Stimulated activated CD8-positive, alpha-beta memory T cell treated with anti-CD3 and anti-CD28 coated beads, Interleukin-15, amount 100 ng/mL, for 1 hour (primary cell): Measurements from ENCODE around the gene VWA3B.
"Not testable (repeated sequence)": the region's sequence is repeated elsewhere in the genome, so short reads cannot be mapped to it uniquely, and the experiment has no call there.

Source experiments
- DNase-seq: peaks from one replicate; pipeline ENCODE4 v3.0.0-alpha.2; 2020; ENCODE audit warnings: low read depth

VWA3B gene

DNA sequence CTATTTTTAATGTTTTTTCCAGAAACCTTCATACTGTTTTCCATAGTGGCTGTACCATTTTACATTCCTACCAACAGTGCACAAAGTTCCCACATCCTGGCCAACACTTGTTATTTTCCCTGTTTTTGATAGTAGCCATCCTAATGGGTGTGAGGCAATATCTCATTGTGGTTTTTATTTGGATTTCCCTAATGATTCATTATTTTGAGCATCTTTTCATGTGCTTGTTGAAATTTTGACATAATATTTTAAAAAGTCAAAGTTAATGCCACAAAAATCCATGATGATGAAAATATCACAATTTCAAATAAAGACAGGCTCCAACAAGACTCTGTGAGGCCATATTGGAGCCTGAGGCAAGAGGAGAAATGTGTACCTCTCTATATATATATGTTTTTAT, 50.2 kb downstream of the VWA3B start:
- no peak for DNase-seq

DNA sequence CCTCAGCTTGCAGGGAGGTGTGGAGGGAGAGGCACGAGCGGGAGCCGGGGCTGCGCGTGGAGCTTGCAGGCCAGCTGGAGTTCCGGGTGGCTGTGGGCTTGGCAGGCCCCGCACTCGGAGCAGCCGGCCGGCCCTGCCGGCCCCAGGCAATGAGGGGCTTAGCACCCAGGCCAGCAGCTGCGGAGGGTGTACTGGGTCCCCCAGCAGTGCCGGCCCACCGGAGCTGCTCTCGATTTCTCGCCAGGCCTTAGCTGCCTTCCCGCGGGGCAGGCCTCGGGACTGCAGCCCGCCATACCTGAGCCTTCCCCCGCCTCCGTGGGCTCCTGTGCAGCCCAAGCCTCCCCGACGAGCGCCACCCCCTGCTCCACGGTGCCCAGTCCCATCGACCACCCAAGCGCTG, 52.0 kb downstream of the VWA3B start:
- not testable (repeated sequence) for DNase-seq

DNA sequence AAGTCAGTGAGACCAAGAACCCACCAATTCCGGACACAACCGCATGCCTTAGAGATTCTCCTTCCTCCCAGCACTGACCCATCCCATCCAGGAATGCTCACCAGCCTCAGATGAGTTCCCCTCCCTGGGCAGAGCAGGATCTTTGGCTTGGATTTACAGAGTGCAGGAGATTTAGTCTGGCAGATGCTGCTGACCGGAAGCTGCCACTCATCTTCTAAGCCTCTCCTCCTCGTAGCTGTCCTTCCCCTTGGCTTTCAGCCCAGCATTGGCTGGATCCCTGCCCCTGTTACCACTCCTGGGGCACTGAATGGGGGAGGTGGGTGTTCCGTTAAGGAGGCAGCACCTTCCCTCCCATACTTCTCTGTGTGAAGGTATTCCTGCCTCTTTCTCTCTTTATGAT, 53.2 kb downstream of the VWA3B start:
- no peak for DNase-seq

DNA sequence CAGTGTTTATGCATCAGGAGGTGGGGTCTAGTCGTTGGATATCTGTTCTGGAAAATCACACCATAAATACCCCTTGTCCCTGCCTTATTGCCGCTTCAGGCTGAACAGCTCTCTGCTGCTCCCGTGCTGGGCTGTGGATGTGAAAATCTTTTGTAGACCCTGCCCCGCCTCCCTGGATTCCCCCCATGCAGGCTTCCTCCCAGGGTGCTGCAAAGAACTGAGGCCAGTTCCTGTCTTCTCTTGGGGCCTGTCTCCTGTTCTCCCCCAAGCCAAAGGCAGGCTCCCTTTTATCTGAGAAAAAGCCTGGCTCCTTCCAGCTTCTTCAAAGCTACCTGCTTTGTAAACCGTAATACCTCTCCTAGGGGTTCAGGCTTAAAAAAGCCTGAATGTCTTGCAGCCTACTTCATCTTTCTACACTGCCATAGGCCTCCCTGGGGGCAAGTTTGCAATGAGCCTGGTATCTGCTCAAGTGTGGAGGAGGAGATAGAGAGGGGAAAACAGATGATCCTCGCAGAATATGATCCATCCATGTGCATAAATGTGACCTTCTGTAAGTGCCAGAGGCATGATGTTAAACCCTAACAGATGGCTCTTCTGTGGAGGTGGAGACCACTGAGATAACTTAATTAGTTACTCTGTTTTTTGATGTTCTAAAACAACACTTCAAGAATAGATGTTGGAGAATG, 55.3 kb downstream of the VWA3B start:
- DNase-seq = no peak

GRCh38 chr2:98145070-98145469, 58.1 kb downstream of the VWA3B start:
- no peak for DNase-seq

- not testable (repeated sequence) for DNase-seq
These were observed 60.9 kb downstream of the VWA3B start for GRCh38 chr2:98147900-98148299.

DNA sequence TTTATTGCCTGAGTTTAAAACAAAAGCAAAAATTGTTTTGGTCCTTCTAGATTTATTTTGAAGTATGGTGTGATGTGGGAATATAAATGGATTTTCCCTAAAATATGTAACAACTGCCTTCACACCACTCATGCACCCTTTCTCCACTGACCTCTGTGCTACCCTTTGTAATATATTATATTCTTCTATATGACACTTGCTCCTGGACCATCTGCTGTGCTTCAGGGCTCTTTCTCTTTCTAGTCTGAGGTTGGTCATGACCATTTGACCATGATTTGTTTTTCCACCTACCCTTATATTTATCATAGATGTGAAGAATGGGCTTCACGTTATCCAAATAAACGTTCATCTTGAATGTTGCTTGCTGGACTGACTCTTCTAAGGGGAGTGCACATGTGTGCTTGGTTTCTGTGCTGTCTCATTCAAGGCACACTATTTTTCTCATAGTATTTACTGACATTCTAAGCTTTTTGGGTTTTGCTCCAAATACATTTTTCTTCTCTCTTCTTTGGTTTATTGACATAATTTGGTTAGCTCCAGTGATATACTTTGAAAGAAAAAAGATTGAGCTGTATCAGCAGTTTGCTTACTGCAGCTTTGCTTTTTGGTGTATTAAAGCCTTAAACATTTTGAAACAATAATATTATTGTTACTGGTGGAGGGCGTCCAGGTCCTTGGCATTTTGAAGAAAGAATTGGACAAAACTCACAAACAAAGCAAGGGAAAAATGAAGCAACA, 61.8 kb downstream of the VWA3B start:
- DNase-seq = no peak

GRCh38 chr2:98149333-98149697, 62.3 kb downstream of the VWA3B start:
- no peak for DNase-seq

DNA sequence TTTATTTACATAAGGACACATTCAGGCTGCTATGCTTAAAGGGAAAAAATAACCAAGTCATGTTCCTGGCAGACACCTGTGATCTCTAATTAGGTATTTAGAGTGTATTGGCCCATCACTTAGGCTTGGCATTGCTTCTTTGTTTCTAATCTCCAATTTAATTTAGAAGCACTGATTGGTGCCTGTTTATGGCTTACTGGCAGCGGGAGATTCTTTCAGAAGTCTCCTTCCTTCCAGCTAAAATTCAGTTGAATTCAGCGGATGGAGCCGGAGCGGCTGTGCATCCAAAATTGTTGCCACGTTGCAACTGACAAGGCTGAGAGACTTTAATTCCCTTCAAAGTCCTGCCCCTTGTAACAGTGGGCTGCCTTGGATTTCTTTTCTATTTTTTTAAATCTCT, 66.5 kb downstream of the VWA3B start:
- no peak for DNase-seq

GRCh38 chr2:98155291-98155690, 68.3 kb downstream of the VWA3B start:
- DNase-seq = no peak

DNA sequence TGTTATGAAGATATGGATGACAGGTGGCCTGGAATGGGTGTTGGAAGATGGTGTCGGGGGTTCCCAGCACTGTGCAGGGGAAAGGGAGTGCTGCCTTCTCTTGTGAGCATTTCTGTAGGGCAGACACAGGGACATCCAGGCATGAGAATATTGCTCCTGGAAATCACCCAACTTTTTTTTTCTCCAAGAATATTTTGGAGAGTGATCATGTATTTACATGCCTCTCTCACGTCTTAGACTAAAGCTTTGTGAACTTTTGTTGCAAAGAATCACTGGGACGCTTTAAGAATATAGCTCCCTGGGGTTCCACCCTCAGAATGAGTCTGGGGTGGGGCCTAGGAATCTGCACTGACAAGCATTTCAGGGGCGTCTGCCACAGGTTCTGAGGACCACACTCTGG, 68.7 kb downstream of the VWA3B start:
- DNase-seq = no peak

DNA sequence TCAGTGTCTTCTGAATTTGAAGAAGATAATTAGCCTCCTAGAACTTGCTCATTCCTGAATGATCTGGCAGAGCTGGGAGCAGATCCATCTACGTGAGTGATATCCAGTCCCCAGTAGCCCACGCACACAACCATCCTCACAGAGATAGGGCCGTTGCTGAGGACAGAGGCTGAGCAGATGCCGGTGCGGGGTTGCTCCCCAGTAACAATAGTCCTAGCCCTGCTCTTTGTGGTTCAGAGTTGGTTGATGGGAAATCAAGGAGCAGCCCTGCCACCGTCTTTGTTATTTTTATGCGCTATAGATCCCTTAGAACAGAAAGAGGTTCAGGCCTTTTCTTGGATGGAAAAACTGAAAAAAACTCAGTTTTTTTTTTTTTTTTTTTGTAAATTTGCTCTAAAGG, 69.3 kb downstream of the VWA3B start:
- DNase-seq = no peak

GRCh38 chr2:98157557-98157956, 70.6 kb downstream of the VWA3B start:
- no peak for DNase-seq

- no peak for DNase-seq
These were observed 71.3 kb downstream of the VWA3B start for GRCh38 chr2:98158305-98158704.

DNA sequence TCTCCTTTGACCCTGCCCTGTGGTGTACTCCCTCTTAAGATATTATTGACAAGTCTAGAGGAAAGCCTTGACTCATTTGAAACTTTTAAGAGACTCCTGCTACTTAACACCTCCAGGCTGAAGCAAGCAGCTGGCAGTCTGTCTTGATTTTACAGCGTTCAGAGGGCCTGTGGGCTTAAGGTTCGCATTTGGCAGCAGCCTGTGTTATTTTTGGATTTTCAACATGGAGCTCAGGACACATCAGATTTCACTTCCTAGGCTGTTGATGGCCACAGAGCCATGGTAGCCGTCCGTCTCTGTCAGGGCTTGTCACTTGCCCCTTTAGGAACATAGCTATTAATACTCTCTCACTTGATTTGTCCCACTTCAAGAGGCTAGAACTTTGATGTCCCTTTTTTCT, 73.6 kb downstream of the VWA3B start:
- DNase-seq = no peak

- DNase-seq = no peak
These were observed 74.2 kb downstream of the VWA3B start for GRCh38 chr2:98161186-98161585.

- DNase-seq = no peak
These were observed 77.3 kb downstream of the VWA3B start for GRCh38 chr2:98164256-98164655.

GRCh38 chr2:98165516-98166071, 78.6 kb downstream of the VWA3B start:
- no peak for DNase-seq

DNA sequence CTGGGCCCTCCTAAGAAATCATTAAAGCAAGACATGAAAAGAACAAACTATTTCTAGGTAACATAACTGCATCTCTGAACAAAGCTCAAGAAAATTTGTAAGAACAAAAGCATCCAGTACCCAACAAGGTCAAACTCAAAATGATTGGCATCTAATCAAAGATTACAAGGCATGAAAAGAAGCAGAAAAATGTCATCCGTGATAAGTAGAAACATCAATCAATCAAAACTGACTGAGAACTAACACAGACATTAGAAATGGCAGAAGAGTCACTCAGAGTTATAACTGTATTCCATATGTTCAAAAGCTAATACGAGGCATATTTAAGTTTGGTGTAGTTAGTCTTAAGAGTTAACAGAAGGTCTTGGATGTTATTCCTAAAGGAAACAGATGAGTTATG, 80.9 kb downstream of the VWA3B start:
- DNase-seq = no peak

- DNase-seq = no peak
These were observed 83.1 kb downstream of the VWA3B start for GRCh38 chr2:98170076-98170475.

DNA sequence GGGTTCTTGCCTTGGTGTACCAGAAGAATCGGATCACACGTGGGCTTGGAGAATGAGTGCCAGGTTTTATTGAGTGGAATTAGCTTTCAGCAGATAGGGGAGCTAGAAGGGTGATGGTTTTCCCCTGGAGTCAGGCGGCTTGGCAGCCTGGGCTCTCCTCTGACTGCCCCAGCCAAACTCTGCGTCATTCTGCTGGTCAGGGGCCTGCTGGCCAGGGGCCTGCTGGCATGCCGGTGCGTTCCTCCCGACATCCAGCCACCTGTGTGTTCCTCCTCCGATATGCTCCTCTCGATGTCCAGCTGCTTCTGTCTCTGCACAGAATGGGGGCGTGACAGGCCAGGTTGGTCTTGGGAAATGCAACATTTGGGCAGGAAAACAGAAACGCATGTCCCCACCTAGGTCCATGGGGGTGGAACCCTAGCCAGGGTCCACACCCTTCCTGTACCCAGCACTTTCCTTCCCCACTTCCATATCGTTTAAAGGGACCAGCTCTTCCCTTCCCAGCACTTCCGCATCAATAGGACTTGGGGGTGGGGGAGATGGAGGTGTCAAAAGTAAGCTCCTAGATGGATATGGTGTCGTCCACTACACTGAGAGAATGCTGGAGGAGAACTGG, 85.3 kb downstream of the VWA3B start:
- DNase-seq = no peak

- no peak for DNase-seq
These were observed 86.0 kb downstream of the VWA3B start for GRCh38 chr2:98172951-98173350.

DNA sequence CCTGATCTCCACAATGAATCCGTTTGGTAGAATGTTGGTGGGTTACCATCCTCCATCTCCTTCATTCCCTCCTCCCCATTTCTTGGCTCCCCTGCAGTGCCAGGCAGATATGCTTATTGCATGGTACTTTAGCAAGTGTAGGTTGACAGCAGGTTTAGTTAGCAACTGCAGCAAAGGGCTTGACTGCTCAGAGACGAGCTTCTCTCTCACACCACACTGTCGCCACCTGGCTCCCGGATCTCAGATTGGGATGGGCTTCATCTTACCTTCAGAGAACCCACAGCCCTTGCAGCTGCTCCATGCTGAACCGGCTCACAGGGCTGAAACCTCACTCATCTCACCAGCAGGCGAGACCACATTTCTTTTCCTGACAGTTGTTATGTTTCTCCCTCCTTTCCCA, 88.8 kb downstream of the VWA3B start:
- DNase-seq = no peak
